Heart left ventricle (tissue), 16 donors: ENCODE data around the gene HTR6. TPM values are rescaled to one million over a fixed set of nuclear protein-coding genes. Genes with fewer than 3 reads are reported as not detected.

Experiments used
- ATAC-seq, 4 donors: fragments of 200-7000 bp; cut with Tn5 transposase; one replicate each; pipeline ENCODE4 v1.9.1; 2020 to 2022; ENCODE audit warnings: moderate library complexity in 4 of 4, mild to moderate bottlenecking in 3 of 4, moderate number of reproducible peaks in 1 of 4
- DNase-seq, 5 donors: peaks; one replicate each; pipeline ENCODE4 v3.0.0-alpha.2; 2020
- H3K27ac ChIP-seq, 12 donors: fragments of 200-600 bp; sonication (generic) in 4 of 12; one replicate each; pipeline versions ENCODE4 v1.5.0 to v1.8.0; 2016 to 2022; ENCODE audit warnings: mild to moderate bottlenecking in 2 of 12
- H3K27me3 ChIP-seq, 9 donors: fragments of 200-600 bp; sonication (generic) in 2 of 9; one replicate each; pipeline versions ENCODE4 v1.5.1 to v1.8.0; 2016 to 2022; ENCODE audit warnings: mild to moderate bottlenecking in 3 of 9
- H3K36me3 ChIP-seq, 9 donors: fragments of 200-600 bp; sonication (generic) in 2 of 9; one replicate each; pipeline versions ENCODE4 v1.5.0 to v1.8.0; 2018 to 2022; ENCODE audit warnings: mild to moderate bottlenecking in 2 of 9
- H3K4me1 ChIP-seq, 12 donors: fragments of 200-600 bp; sonication (generic) in 4 of 12; one replicate each; pipeline versions ENCODE4 v1.5.0 to v1.8.0; 2016 to 2022; ENCODE audit warnings: mild to moderate bottlenecking in 3 of 12
- H3K4me3 ChIP-seq, 12 donors: fragments of 200-600 bp; sonication (generic) in 4 of 12; one replicate each; pipeline versions ENCODE4 v1.5.0 to v1.8.0; 2017 to 2022; ENCODE audit warnings: mild to moderate bottlenecking in 9 of 12, moderate library complexity in 4 of 12
- H3K9me3 ChIP-seq, 12 donors: fragments of 200-600 bp; sonication (generic) in 4 of 12; one replicate each; pipeline versions ENCODE4 v1.5.0 to v1.8.0; 2016 to 2022; ENCODE audit warnings: mild to moderate bottlenecking in 1 of 12
- CTCF ChIP-seq, 12 donors: fragments of 200-600 bp; sonication (generic) in 4 of 12; IDR thresholded peaks; one replicate each; pipeline versions ENCODE4 v1.5.0 to v1.8.0; 2018 to 2022; ENCODE audit warnings: antibody characterized with exemption in 12 of 12, mild to moderate bottlenecking in 5 of 12
- POLR2A ChIP-seq, 2 donors: fragments of 450-650 bp; IDR thresholded peaks; one replicate each; pipeline ENCODE4 v1.6.1; 2017; ENCODE audit warnings: antibody characterized with exemption in 2 of 2, mild to moderate bottlenecking in 2 of 2, moderate library complexity in 2 of 2
- WGBS, 4 donors: extraction: QIAGEN DNeasy Blood & Tissue Kit in 2 of 4; methylation state at CpG; one replicate each; pipeline versions ENCODE4 v1.1.5 to v1.1.7; 2013 to 2018; 5-methylcytosine and 5-hydroxymethylcytosine counted together
- intact Hi-C, 10 donors: fragments of 100-400 bp; cut with DNase I; formaldehyde crosslinking; loops; one replicate each; pipeline versions ENCODE4 v1.11.1 to v1.14.2; 2022
- long read RNA-seq, 3 donors: library from polyadenylated mRNA; unstranded; transcript quantifications; one replicate each; pipeline ENCODE4 v2.0.0, GENCODE V29; 2020 to 2021
- polyA plus RNA-seq, 2 donors: library from polyadenylated mRNA; stranded (reverse); fragments of 200-250 nt; gene quantifications; one replicate each; pipeline ENCODE4 v1.2.3, GENCODE V29; 2013
- total RNA-seq, 9 donors: library from RNA; depleted of rRNA in 2 of 9; stranded (reverse); fragments of >200 nt in 2 of 9; fragmentation: NEBNext Ultra II Directional in 3 of 9; extraction: Animal tissue kit (Norgen Biotek cat#: 25700) in 3 of 9; gene quantifications; one replicate each; pipeline versions ENCODE4 v1.1.0 to v1.2.4, GENCODE V29; 2016 to 2023
- donor health status: ischemic (EF 13 %, LVEDD 7.1; RV severe dilation, severe dysfunction).
- donor health status: healthy with polysubstance abuse.
- donor health status: DM: no; HTN: yes; CAD: no.
- donor health status: DM: no; HTN: no; CAD: no.
- donor health status: ischemic (EF 25% LVEDD 6.9; RV normal size, moderate dysfunction).
- donor health status: ischemic (EF 25% LVEDD 5.7; RV mildly dilated, moderate dysfunction).
- donor health status: healthy.
- donor health status: DM: yes; HTN: yes; CAD: no.
- donor health status: ischemic (EF 35%, LVEDD 5.7; RV mildly dilated, moderate dysfunction).
- donor health status: nonischemic (EF 11% LVEDD 7.7; RV severe dilation, severe dysfunction).
- donor health status: DM: yes; HTN: yes; CAD: no.
- donor health status: PGD.
- donor health status: ischemic (EF 29% LVEDD 5.4; RV normal size, mild dysfunction).
- donor health status: nonischemic (EF 23%, LVEDD 6.1; RV moderate dilation, normal function).

The HTR6 gene
- not detected for total RNA-seq
- polyA plus RNA-seq = not detected
- long read RNA-seq, donor 1 = 0 reads
- long read RNA-seq, donor 2 = 0 reads
- long read RNA-seq, donor 3 = 0 reads

DNA sequence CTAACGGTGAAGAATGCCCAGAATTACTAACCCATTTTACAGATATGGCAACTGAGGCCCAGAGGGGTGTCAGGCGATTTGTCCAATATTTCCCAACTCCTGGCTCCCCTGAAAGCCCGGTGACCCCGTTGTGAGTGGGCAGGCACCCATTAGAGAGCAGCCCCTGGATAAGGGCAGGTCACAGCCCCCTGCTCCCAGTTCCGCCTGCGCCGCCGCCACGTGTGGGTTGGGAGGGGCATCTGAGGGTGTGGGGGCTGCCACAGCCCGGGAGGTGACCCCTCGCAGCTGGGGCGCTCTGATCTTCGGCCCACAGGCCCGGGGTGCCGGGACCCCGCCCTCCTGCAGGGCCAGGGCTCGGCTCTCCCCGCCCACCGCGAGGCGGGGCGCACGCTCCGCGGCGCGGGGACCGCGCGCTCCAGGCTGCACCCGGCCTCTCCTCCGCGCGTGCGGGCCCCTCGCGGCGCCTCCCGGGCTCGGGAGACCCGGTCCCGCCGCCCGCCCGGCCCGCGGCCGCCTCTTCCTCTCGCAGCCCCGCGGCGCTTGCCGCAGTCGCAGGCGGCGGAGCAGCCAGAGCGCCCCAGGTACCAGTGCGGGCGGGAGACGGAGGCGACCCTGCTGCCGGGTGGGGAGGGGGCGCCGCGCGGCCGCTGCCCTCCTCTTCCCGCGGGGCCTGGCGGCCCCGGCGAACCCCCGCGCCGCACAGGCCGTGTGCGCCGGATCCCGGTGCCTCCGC, at the start of gene HTR6:
Gene HTR6 (plus strand): TSS at position 423 of the 733 bp plus-strand sequence. CDS start 879 bp downstream, outside the sequence.
- no peak for ATAC-seq
- Histone ChIP-seq H3K4me3 (peak within 1 kb of the TSS in 7 of 12 donors; percentile 20 to 46 (median 32)), H3K36me3 (no peaks in the 10 kb centered on the region), H3K4me1 (peaks cover 0 to 15% (median 4%) of the 10 kb centered on the region in 12 donors), H3K9me3 (no peaks in the 10 kb centered on the region), H3K27ac (no peak within 1 kb of the TSS), H3K27me3 (peaks cover 22 to 65% (median 38%) of the 10 kb centered on the region in 9 donors)
- 3 to 24% (median 3%) methylated on average over 9 to 80 of the region's 80 CpGs; no CpG with 5 or more reads in 1 of the 4 donors for WGBS, 4 donors
- no peak for TF ChIP-seq POLR2A (IDR thresholded peaks at IDR 0.05)
- intact Hi-C loops = loop anchor here in 3 of 10 donors (5.0 kb wide), 1 partner anchor 38 kb away; no protein-coding TSS in a partner anchor
- DNase-seq = no peak

DNA sequence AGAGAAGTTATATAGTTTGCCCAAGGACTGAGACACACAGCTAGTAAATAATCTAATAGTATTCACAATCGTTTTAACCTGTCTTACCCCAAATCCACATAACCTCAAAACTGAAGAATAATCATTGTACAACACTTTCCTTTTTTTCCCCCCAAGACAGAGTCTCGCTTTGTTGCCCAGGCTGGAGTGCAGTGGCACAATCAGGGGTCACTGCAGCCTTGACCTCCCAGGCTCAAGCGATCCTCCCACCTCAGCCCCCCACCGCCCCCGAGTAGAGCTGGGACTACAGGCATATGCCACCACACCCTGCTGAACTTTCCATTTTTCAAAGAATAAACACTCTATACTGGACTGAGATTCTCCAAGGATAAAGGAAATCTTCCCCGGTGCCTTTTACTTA, 49.2 kb upstream of the HTR6 start:
- DNase-seq (no peak), ATAC-seq (no peak)
- WGBS, 4 donors = 85 to 93% (median 91%) methylated on average over 6 of the region's 6 CpGs
- no peak overlapping the region for H3K4me3 ChIP-seq
- H3K27ac ChIP-seq = peak overlapping the region in 1 of 12 donors; percentile 28
- H3K4me1 ChIP-seq = peaks cover 0 to 53% (median 28%) of the 10 kb centered on the region in 12 donors
- TF ChIP-seq CTCF (IDR thresholded peaks at IDR 0.05) = no peak
- TF ChIP-seq POLR2A (IDR thresholded peaks at IDR 0.05) = no peak
- no peaks in the 10 kb centered on the region for H3K27me3 ChIP-seq
- H3K9me3 ChIP-seq = no peaks in the 10 kb centered on the region
- H3K36me3 ChIP-seq = peaks cover 0 to 42% (median 13%) of the 10 kb centered on the region in 9 donors
- intact Hi-C loops = no loop called here

DNA sequence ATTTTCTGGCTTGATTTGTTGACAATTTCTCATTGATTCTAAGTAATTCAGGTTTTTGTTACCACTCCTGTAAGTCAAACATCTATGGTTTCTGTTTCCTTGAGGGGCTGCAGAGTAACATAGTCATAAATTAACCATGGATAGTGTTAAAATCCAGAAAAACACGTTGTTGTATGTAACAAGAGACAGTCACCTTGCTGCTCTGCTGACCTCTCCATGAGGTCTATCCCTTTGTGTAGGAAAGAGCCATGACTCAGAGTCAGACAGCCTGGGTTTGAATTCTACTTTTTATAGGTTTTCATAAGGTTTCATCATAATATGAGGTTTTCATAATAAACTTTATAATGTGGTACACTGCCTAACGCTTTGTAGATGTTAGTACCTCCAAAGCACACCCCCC, 48.2 kb upstream of the HTR6 start:
- ATAC-seq (no peak), DNase-seq (no peak)
- H3K27ac ChIP-seq = no peak overlapping the region
- H3K27me3 ChIP-seq = no peaks in the 10 kb centered on the region
- peaks cover 0 to 58% (median 39%) of the 10 kb centered on the region in 12 donors for H3K4me1 ChIP-seq
- H3K36me3 ChIP-seq = peaks cover 0 to 42% (median 13%) of the 10 kb centered on the region in 9 donors
- H3K4me3 ChIP-seq = no peak overlapping the region
- TF ChIP-seq CTCF (IDR thresholded peaks at IDR 0.05) = no peak
- no peak for TF ChIP-seq POLR2A (IDR thresholded peaks at IDR 0.05)
- 75 to 89% (median 83%) methylated on average over 2 of the region's 2 CpGs for WGBS, 4 donors
- intact Hi-C loops = no loop called here
- H3K9me3 ChIP-seq = no peaks in the 10 kb centered on the region

DNA sequence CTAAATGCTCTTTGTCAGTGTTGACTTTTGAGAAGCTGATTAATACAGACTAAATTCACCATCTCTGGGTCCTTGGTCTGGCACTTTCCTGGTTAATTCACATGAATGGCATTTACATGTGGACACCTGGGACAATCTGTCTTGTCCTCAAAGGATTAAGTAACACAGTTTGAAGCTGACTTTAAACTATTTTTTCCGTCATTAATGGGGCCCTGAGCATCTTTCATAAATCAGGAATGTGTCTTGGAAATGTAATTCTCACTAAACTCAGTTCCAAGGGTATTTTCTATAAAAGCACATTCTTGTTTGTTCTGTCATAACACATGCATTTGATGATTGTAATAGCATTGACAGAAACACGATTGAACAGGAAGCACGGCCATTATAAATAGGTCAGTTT, 47.3 kb upstream of the HTR6 start:
- Histone ChIP-seq H3K4me3 (no peak overlapping the region), H3K9me3 (no peaks in the 10 kb centered on the region), H3K27me3 (no peaks in the 10 kb centered on the region), H3K36me3 (peaks cover 0 to 42% (median 13%) of the 10 kb centered on the region in 9 donors), H3K27ac (no peak overlapping the region), H3K4me1 (peaks cover 0 to 66% (median 45%) of the 10 kb centered on the region in 12 donors)
- DNase-seq (no peak), ATAC-seq (no peak)
- intact Hi-C loops = no loop called here
- WGBS, 4 donors = 83 to 88% (median 85%) methylated on average over 3 of the region's 3 CpGs
- TF ChIP-seq CTCF (IDR thresholded peaks at IDR 0.05) (no peak), POLR2A (IDR thresholded peaks at IDR 0.05) (no peak)
